Measurements from ENCODE around the gene MED9. TPM values are rescaled to one million over a fixed set of nuclear protein-coding genes. Genes with fewer than 3 reads are reported as not detected.
A peak's percentile ranks its signal among the peaks of the same experiment; 100 is the strongest.

The MED9 gene
- total RNA-seq, 1 experiment from 2014 or later: 12.7 TPM

- Mint-ChIP-seq H3K4me3 (ENCODE audit: low read depth, unreplicated experiment) (no peak overlapping the region), H3K27ac (ENCODE audit: unreplicated experiment) (no peak overlapping the region), H3K9me3 (ENCODE audit: low read depth, unreplicated experiment) (no peaks in the 10 kb centered on the region), H3K36me3 (ENCODE audit: insufficient read depth, unreplicated experiment) (peaks cover 9% of the 10 kb centered on the region), H3K4me1 (ENCODE audit: low read depth, unreplicated experiment) (no peaks in the 10 kb centered on the region), H3K27me3 (ENCODE audit: unreplicated experiment) (no peaks in the 10 kb centered on the region)
- CTCF ChIA-PET: interaction anchor here (0.6 to 1.6 kb wide), 6 partner anchors 43 to 145 kb away, joined by 5 to 17 read pairs (median 8); no protein-coding TSS in a partner anchor
- intact Hi-C loops (cut with micrococcal nuclease; ENCODE audit: unreplicated experiment): loop anchor here (1.0 to 5.0 kb wide), 3 partner anchors 75 to 147 kb away; no protein-coding TSS in a partner anchor
- no peak for DNase-seq
- no TSS peak for BruUV-seq (replicated peaks)
- TF ChIP-seq CTCF (IDR thresholded peaks at IDR 0.05; ENCODE audit: unreplicated experiment): no peak
These were observed 18.9 kb downstream of the MED9 start for GRCh38 chr17:17495536-17496188.

- no TSS peak for BruUV-seq (replicated peaks)
These were observed 19.6 kb downstream of the MED9 start, which contains the start of gene RASD1 for GRCh38 chr17:17496189-17497064. Gene RASD1, minus strand, starts transcription at chr17:17496395. Its CDS starts 214 bp downstream, at chr17:17496181.

GRCh38 chr17:17497065-17497844 lies 20.5 kb downstream of the MED9 start:
- Mint-ChIP-seq H3K9me3 (ENCODE audit: low read depth, unreplicated experiment) (no peaks in the 10 kb centered on the region), H3K4me3 (ENCODE audit: low read depth, unreplicated experiment) (peak overlapping the region; percentile 52), H3K36me3 (ENCODE audit: insufficient read depth, unreplicated experiment) (peaks cover 8% of the 10 kb centered on the region), H3K27me3 (ENCODE audit: unreplicated experiment) (no peaks in the 10 kb centered on the region), H3K27ac (ENCODE audit: unreplicated experiment) (no peak overlapping the region), H3K4me1 (ENCODE audit: low read depth, unreplicated experiment) (no peaks in the 10 kb centered on the region)
- BruUV-seq (replicated peaks): no TSS peak
- no peak for DNase-seq
- CTCF ChIA-PET: interaction anchor here (0.7 to 1.6 kb wide), 13 partner anchors 15 to 145 kb away, joined by 3 to 17 read pairs (median 4); no protein-coding TSS in a partner anchor
- no peak for TF ChIP-seq CTCF (IDR thresholded peaks at IDR 0.05; ENCODE audit: unreplicated experiment)
- intact Hi-C loops (cut with micrococcal nuclease; ENCODE audit: unreplicated experiment): loop anchor here (2.0 to 5.0 kb wide), 2 partner anchors 140 to 146 kb away; no protein-coding TSS in a partner anchor

More at GRCh38 chr17:17496189-17497064, 19.6 kb downstream of the MED9 start, which contains the start of gene RASD1:
- peak; percentile 73 for DNase-seq
- H3K4me3 Mint-ChIP-seq (ENCODE audit: low read depth, unreplicated experiment): peak within 1 kb of the TSS; percentile 52
- no peaks in the 10 kb centered on the region for H3K9me3 Mint-ChIP-seq (ENCODE audit: low read depth, unreplicated experiment)
- intact Hi-C loops (cut with micrococcal nuclease; ENCODE audit: unreplicated experiment): loop anchor here (1.0 to 5.0 kb wide), 3 partner anchors 74 to 146 kb away; no protein-coding TSS in a partner anchor
- peaks cover 9% of the 10 kb centered on the region for H3K36me3 Mint-ChIP-seq (ENCODE audit: insufficient read depth, unreplicated experiment)
- H3K4me1 Mint-ChIP-seq (ENCODE audit: low read depth, unreplicated experiment): no peaks in the 10 kb centered on the region
- CTCF ChIA-PET: interaction anchor here (0.6 to 1.6 kb wide), 13 partner anchors 15 to 146 kb away, joined by 3 to 17 read pairs (median 5); no protein-coding TSS in a partner anchor
- H3K27me3 Mint-ChIP-seq (ENCODE audit: unreplicated experiment): no peaks in the 10 kb centered on the region
- peak; percentile 72 for TF ChIP-seq CTCF (IDR thresholded peaks at IDR 0.05; ENCODE audit: unreplicated experiment)
- H3K27ac Mint-ChIP-seq (ENCODE audit: unreplicated experiment): no peak within 1 kb of the TSS
